BE2C (cell line): ENCODE measurements around the gene PTK6.

ENCODE experiments used
- DNase-seq: peaks from one replicate; pipeline ENCODE4 v3.0.0-alpha.2; 2020
- H3K27me3 ChIP-seq: fragments of 250-450 bp; sonication (Bioruptor Pico); 2 replicates; pipeline ENCODE4 v1.5.1; 2020; ENCODE audit warnings: mild to moderate bottlenecking
- H3K36me3 ChIP-seq: fragments of 250-450 bp; sonication (Bioruptor Pico); 2 replicates; pipeline ENCODE4 v1.5.1; 2020; ENCODE audit warnings: mild to moderate bottlenecking
- H3K4me1 ChIP-seq: fragments of 250-450 bp; sonication (Bioruptor Pico); 2 replicates; pipeline ENCODE4 v1.5.1; 2020
- H3K4me3 ChIP-seq: 2 replicates; pipeline ENCODE4 v1.5.1; 2011; ENCODE audit warnings: low read depth, low read length
- H3K9me3 ChIP-seq: fragments of 250-450 bp; sonication (Bioruptor Pico); 2 replicates; pipeline ENCODE4 v1.5.1; 2020
- TF ChIP-seq, protein P1 (sequence below): IDR thresholded peaks from 2 replicates; pipeline ENCODE4 v1.5.1; 2012; ENCODE audit warnings: mild to moderate bottlenecking, low read depth, low read length

PTK6 gene

GRCh38 chr20:63495741-63496595 is 41.2 kb downstream of the PTK6 start:
- DNase-seq, result peak; percentile 82
- TF ChIP-seq, protein P1, sequence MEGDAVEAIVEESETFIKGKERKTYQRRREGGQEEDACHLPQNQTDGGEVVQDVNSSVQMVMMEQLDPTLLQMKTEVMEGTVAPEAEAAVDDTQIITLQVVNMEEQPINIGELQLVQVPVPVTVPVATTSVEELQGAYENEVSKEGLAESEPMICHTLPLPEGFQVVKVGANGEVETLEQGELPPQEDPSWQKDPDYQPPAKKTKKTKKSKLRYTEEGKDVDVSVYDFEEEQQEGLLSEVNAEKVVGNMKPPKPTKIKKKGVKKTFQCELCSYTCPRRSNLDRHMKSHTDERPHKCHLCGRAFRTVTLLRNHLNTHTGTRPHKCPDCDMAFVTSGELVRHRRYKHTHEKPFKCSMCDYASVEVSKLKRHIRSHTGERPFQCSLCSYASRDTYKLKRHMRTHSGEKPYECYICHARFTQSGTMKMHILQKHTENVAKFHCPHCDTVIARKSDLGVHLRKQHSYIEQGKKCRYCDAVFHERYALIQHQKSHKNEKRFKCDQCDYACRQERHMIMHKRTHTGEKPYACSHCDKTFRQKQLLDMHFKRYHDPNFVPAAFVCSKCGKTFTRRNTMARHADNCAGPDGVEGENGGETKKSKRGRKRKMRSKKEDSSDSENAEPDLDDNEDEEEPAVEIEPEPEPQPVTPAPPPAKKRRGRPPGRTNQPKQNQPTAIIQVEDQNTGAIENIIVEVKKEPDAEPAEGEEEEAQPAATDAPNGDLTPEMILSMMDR, result peak; percentile 84
- H3K36me3 ChIP-seq, result peaks cover 60% of the 10 kb centered on the region
- no peaks in the 10 kb centered on the region for H3K9me3 ChIP-seq
- H3K4me3 ChIP-seq, result peak overlapping the region; percentile 92
- no peaks in the 10 kb centered on the region for H3K27me3 ChIP-seq
- H3K4me1 ChIP-seq, result peaks cover 15% of the 10 kb centered on the region

DNA sequence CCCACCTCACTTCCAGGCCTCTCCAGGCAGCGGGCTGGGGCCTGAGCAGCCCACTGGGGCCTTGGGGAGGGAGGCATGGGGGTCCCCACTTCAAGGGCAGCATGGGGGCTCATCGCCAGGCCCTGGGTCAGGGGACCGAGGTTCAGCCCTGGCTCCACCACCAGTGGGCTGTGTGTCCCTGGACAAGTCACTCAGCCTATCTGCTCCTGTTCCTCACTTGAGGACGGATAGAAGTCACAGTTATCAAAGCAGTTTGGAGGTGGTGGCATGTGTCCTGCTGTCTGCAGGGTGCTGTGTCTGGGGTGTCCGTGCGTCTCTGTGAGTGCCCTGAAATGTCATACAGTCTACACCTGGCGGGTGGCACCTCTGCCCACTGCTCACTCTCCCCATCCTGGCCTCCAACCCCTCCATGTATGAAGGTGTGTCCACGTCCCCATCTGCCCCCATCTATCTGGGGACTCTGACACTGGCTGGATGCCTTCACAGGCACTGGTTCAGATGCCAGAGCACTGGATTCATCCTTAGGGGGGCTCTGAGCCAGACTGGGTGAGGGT is 41.9 kb downstream of the PTK6 start:
- DNase-seq, result no peak
- H3K4me1 ChIP-seq, result peaks cover 15% of the 10 kb centered on the region
- TF ChIP-seq, protein P1, result no peak

DNA sequence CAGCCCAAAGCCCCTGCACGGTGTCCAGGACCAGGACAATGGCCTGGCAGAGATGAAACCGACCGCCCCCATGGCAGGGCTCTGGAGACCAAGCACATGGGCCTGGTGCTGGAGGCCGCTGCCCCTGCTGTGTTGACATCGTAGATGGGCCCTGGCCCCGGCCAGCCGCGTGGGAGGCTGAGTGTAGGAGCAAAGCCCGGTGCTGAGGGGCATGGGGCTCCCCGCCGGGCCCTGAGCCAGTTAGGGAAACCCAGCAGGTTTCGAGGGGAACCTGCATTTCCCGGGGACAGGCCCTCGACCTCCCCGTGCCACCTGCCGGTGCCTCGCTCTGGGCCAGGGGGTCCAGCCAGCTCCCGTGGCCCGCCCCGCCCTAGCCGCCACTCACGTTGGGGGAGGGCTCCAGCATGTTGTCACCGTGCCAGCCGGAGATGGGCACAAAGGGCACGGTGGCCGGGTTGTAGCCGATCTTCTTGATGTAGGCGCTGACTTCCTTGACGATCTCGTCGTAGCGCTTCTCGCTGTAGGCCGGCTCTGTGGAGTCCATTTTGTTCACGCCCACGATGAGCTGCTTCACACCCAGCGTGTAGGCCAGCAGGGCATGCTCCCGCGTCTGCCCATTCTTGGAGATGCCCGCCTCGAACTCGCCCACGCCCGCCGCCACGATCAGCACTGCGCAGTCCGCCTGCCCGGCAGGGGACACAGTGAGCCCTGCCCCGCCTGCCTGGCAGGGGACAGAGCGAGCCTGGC is 42.6 kb downstream of the PTK6 start:
- H3K9me3 ChIP-seq, result no peaks in the 10 kb centered on the region
- no peaks in the 10 kb centered on the region for H3K27me3 ChIP-seq
- no peak overlapping the region for H3K4me3 ChIP-seq
- TF ChIP-seq, protein P1, result no peak
- H3K4me1 ChIP-seq, result peaks cover 9% of the 10 kb centered on the region
- peaks cover 74% of the 10 kb centered on the region for H3K36me3 ChIP-seq
- no peak for DNase-seq

More for the DNA sequence above, 41.9 kb downstream of the PTK6 start:
- Histone ChIP-seq H3K9me3 (no peaks in the 10 kb centered on the region), H3K36me3 (peaks cover 68% of the 10 kb centered on the region), H3K27me3 (no peaks in the 10 kb centered on the region), H3K4me3 (no peak overlapping the region)

DNA sequence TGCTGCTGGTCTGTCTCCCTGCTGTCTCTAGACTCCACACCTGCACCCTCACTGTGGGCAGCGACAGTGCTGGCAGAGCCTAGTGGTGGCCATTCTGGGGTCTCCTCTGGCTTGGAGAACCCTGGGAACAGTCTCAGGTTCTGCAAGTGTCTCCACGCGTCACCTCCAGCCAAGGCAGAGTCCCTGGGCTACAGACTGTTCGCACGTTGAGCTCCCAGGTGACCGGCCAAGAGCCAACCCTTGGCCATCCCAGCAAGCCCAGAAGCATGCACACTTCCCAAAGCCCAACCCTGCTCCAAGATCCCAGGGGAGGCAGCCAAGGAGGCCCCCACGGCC is 43.1 kb downstream of the PTK6 start:
- Histone ChIP-seq H3K36me3 (peaks cover 80% of the 10 kb centered on the region), H3K4me1 (peaks cover 6% of the 10 kb centered on the region; the same call in 1 of the 2 replicates), H3K9me3 (no peaks in the 10 kb centered on the region), H3K4me3 (no peak overlapping the region), H3K27me3 (no peaks in the 10 kb centered on the region)
- TF ChIP-seq, protein P1, result no peak
- no peak for DNase-seq

DNA sequence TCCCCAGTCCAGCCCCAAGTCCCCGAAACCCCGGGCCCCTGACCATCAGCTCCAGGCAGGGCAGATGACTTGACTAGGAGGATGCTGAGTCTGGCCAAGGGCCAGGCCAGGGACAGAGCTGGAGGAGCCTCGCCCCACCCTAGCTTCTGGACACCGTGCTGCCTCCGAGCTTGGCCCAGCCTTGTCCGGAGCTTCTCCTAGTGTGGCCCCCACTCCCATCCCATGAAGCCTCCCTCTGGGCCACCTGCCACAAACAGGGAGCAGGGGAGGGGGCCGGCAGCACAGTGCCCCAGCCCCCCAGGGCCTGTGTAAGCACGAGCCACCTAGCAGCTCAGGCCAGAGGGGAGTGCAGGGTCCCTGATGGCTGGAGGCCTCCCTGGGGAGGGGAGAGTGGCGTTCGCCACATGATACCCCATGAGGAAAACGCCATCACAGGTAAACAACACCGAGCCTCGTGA is 43.6 kb downstream of the PTK6 start:
- Histone ChIP-seq H3K4me3 (no peak overlapping the region), H3K9me3 (no peaks in the 10 kb centered on the region), H3K27me3 (no peaks in the 10 kb centered on the region), H3K4me1 (peaks cover 6% of the 10 kb centered on the region; the same call in 1 of the 2 replicates), H3K36me3 (peaks cover 84% of the 10 kb centered on the region)
- TF ChIP-seq, protein P1, result no peak
- DNase-seq, result no peak
